Measurements from ENCODE around the gene ZNF562. TPM values are rescaled to one million over a fixed set of nuclear protein-coding genes. Genes with fewer than 3 reads are reported as not detected.

The ZNF562 gene
- total and polyA plus RNA-seq, 10 of the 15 experiments (the other 5 are each of a cell fraction or from before 2014, with no cell fraction given): 5.2 to 21.1 (median 10.7) TPM

DNA sequence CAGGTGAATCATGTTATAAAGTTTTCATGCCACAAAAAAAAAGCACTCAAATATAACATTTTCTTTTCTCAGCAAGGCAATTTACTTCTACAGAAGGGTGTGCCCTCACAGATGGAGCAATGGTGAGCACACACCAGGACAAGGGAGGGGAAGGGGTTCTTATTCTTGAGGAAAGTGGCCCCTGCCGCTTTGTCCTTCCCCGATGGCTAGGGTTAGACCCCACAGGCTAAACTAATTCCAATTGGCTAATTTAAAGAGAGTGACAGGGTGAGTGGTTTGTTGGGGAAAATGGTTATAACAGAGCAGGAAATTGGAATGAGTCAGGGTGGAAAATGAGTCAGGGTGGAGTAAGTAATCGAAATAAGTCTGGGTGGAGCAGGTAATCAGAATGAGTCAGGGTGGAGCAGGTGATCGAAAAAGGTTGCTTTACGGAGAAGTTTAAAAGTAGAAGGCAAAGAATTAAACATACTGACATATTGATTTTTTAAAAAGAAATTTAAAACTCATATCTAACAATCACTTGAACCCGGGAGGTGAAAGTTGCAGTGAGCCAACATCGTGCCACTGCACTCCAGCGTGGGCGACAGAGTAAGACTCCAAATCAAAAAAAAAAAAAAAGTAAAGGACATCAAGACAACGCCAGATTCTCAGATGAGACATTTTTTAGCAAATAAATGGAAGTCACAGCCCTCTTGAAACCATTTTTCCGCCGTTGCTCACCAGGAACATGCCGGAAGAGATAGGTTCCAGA is 813 bp downstream of the ZNF562 start:
- no peaks in the 10 kb centered on the region for H3K4me1 ChIP-seq (ENCODE audit: control insufficient read depth, insufficient read depth, low read length)
- ChIA-PET SMC1A (ENCODE audit: uncharacterized antibody, unreplicated experiment) (no interaction called here), CTCF (interaction anchor here (0.6 kb wide), 1 partner anchor 1246 kb away, joined by 3 read pairs; no protein-coding TSS in a partner anchor), POLR2A (no interaction called here), RAD21 (ENCODE audit: unreplicated experiment) (no interaction called here)
- peak; percentile 1 for DNase-seq (ENCODE audit: low read depth, low spot score)
- TSS peak; percentile 78 for BruUV-seq (replicated peaks)
- in situ Hi-C loops (cut with MboI) (no loop called here), intact Hi-C loops (cut with micrococcal nuclease; ENCODE audit: unreplicated experiment) (no loop called here)
- peak overlapping the region; percentile 77 for H3K9ac ChIP-seq (ENCODE audit: control insufficient read depth, insufficient read depth, low read length)
- no peak for FAIRE-seq
- no peaks in the 10 kb centered on the region; a peak in 1 of 4 replicates for H3K36me3 ChIP-seq (ENCODE audit: control insufficient read depth in 2 of 2, insufficient read depth in 2 of 2, low read length in 1 of 2)
- peak overlapping the region; percentile 63 for H3K27ac ChIP-seq (ENCODE audit: control insufficient read depth, insufficient read depth)
- TF ChIP-seq, protein P1, sequence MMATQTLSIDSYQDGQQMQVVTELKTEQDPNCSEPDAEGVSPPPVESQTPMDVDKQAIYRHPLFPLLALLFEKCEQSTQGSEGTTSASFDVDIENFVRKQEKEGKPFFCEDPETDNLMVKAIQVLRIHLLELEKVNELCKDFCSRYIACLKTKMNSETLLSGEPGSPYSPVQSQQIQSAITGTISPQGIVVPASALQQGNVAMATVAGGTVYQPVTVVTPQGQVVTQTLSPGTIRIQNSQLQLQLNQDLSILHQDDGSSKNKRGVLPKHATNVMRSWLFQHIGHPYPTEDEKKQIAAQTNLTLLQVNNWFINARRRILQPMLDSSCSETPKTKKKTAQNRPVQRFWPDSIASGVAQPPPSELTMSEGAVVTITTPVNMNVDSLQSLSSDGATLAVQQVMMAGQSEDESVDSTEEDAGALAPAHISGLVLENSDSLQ (IDR thresholded peaks at IDR 0.05): peak; percentile 66
- peak; percentile 97 for TF ChIP-seq KLF5 (IDR thresholded peaks at IDR 0.05; ENCODE audit: partially characterized antibody)
- TF ChIP-seq, protein P2, sequence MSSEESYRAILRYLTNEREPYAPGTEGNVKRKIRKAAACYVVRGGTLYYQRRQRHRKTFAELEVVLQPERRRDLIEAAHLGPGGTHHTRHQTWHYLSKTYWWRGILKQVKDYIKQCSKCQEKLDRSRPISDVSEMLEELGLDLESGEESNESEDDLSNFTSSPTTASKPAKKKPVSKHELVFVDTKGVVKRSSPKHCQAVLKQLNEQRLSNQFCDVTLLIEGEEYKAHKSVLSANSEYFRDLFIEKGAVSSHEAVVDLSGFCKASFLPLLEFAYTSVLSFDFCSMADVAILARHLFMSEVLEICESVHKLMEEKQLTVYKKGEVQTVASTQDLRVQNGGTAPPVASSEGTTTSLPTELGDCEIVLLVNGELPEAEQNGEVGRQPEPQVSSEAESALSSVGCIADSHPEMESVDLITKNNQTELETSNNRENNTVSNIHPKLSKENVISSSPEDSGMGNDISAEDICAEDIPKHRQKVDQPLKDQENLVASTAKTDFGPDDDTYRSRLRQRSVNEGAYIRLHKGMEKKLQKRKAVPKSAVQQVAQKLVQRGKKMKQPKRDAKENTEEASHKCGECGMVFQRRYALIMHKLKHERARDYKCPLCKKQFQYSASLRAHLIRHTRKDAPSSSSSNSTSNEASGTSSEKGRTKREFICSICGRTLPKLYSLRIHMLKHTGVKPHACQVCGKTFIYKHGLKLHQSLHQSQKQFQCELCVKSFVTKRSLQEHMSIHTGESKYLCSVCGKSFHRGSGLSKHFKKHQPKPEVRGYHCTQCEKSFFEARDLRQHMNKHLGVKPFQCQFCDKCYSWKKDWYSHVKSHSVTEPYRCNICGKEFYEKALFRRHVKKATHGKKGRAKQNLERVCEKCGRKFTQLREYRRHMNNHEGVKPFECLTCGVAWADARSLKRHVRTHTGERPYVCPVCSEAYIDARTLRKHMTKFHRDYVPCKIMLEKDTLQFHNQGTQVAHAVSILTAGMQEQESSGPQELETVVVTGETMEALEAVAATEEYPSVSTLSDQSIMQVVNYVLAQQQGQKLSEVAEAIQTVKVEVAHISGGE (CRISPR knock-in tag; IDR thresholded peaks at IDR 0.05): no peak
- peak; percentile 99 for TF ChIP-seq CBX5 (IDR thresholded peaks at IDR 0.05; ENCODE audit: low read depth)
- TF ChIP-seq CBX3 (IDR thresholded peaks at IDR 0.05; ENCODE audit: borderline replicate concordance, low read depth): no peak
- TF ChIP-seq, protein P3, sequence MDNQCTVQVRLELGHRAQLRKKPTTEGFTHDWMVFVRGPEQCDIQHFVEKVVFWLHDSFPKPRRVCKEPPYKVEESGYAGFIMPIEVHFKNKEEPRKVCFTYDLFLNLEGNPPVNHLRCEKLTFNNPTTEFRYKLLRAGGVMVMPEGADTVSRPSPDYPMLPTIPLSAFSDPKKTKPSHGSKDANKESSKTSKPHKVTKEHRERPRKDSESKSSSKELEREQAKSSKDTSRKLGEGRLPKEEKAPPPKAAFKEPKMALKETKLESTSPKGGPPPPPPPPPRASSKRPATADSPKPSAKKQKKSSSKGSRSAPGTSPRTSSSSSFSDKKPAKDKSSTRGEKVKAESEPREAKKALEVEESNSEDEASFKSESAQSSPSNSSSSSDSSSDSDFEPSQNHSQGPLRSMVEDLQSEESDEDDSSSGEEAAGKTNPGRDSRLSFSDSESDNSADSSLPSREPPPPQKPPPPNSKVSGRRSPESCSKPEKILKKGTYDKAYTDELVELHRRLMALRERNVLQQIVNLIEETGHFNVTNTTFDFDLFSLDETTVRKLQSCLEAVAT (IDR thresholded peaks at IDR 0.05): peak; percentile 27; the same call in 1 of the 2 replicates
- TF ChIP-seq, protein P4, sequence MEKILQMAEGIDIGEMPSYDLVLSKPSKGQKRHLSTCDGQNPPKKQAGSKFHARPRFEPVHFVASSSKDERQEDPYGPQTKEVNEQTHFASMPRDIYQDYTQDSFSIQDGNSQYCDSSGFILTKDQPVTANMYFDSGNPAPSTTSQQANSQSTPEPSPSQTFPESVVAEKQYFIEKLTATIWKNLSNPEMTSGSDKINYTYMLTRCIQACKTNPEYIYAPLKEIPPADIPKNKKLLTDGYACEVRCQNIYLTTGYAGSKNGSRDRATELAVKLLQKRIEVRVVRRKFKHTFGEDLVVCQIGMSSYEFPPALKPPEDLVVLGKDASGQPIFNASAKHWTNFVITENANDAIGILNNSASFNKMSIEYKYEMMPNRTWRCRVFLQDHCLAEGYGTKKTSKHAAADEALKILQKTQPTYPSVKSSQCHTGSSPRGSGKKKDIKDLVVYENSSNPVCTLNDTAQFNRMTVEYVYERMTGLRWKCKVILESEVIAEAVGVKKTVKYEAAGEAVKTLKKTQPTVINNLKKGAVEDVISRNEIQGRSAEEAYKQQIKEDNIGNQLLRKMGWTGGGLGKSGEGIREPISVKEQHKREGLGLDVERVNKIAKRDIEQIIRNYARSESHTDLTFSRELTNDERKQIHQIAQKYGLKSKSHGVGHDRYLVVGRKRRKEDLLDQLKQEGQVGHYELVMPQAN (conservative IDR thresholded peaks at IDR 0.05): no peak
- H3K27me3 ChIP-seq (replicated peaks in 1 of 2; ENCODE audit: control insufficient read depth in 2 of 2, insufficient read depth in 2 of 2, low read length in 1 of 2): no peaks in the 10 kb centered on the region
- 35% methylated on average over 13 of the region's 13 CpGs for WGBS (ENCODE audit: insufficient coverage, insufficient replicate concordance, low lambda C conversion rate, missing lambda C conversion rate)
- peak overlapping the region; percentile 79 for H3K4me3 ChIP-seq
- peak overlapping the region; percentile 5; the same call in 1 of the 2 replicates for H3K4me2 ChIP-seq (ENCODE audit: control insufficient read depth, insufficient read depth)
- peak; percentile 37; the same call in 2 of the 3 replicates for ATAC-seq
- H4K20me1 ChIP-seq (ENCODE audit: control insufficient read depth, insufficient read depth): no peaks in the 10 kb centered on the region
- H2AFZ ChIP-seq (ENCODE audit: control insufficient read depth, low read depth, low read length): peak overlapping the region; percentile 78
- H3K9me3 ChIP-seq (replicated peaks; ENCODE audit: control insufficient read depth, insufficient read depth, low read length): peaks cover 21% of the 10 kb centered on the region; the same call in 2 of the 3 replicates
- H3K79me2 ChIP-seq (ENCODE audit: control insufficient read depth, insufficient read depth, low read length): peaks cover 10% of the 10 kb centered on the region
